HUDEP-2 (cell line): ENCODE data around the gene PACRG.

Experiments
- DNase-seq, 76 experiments: peaks; one replicate each; lab custom pipeline; 2025; ENCODE audit not compliant: unreplicated experiment in 76 of 76; lab: John Stamatoyannopoulos, UW

PACRG gene

DNA sequence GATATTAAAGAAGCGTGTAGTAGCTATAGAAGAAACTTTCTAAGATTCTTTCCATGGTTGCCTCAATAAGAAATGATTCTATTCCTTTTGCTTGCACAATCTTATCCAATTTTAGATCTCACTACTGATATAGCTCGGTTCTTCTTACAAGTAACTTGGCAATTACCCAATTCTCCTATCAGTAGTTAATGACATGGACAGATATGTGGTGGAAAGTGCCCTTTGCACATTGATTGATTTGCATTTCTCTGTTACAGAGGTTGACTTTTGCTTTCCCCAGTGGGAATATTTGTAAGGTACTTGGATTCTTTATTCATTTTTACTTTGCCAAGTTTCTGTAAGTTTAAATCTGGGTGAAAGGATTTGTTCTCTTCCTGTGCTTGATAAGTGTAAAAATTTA is 593.0 kb downstream of the PACRG start:
- no peak for DNase-seq

DNA sequence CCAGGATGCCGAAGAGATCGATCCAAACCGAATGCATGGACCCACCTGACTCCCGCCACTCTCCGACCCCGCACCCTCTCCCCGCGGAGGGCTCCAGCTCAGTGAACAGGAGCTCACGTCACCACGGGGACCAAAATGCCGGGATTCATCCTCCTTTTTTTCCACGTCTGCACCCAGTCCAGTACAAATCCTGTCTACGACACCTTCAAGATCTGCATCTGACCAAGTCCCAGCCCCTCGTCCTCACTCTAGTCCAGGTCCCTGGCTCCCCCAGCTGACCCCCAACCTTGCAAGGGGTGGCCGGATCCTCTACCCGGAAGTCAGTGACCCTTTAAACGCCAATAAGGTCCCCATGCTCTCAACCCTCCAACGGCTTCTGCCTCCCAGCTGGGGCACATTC is 593.9 kb downstream of the PACRG start:
- no peak for DNase-seq

DNA sequence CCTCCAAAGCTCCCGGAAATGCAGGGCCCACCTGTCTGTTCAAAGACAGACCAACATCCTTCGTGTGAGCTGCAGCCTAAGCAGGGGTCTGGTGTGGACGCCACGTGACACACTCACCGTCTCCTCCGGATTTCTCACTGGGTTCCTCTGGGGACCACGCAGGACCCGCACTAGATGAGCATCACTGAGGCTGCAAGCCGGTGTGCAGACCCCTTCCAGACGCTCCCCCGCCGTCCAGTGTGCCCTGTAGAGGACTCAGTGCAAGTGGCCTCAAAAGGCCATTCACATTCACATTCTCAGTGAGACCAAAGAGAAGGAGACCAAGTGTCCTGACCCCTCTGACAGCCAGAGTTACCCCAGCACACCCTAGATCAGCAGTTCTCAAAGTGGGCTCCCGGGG is 595.5 kb downstream of the PACRG start:
- no peak for DNase-seq

DNA sequence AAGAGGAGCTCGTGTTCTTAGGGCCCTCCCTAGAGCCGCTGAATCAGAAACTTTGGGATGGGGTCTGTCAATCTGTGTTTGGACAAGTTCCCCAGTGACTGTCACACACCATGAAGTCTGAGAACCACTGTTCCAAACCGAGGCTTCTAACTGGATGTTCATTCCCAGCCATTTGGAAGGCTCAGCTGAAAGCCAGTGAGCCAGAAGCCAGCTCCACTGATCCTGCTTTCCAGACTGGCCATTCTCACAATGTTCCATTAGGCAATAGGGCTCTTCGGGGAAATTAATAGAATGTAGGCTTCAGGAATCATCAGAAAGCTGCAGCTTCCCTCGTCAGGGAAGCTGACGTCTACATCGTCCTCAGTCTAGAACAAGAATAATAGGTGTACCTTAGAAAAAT is 595.9 kb downstream of the PACRG start:
- DNase-seq = no peak

DNA sequence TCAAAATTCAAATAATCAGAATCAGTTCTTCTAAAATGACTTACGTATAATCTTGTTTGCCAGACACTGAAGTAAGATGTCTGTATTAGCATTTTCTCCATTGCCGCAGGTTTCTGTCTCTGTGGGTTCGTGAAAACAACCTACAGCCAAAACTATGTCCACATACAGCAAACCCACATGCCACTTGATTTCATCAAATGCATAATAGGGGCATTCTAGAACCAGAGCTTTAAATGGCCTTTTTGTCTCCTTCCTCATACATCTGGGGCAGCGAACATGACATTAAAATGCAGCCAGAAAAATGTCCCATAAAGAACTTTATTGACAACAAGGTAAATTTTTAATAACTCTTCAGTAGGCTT is 596.5 kb downstream of the PACRG start:
- no peak for DNase-seq

DNA sequence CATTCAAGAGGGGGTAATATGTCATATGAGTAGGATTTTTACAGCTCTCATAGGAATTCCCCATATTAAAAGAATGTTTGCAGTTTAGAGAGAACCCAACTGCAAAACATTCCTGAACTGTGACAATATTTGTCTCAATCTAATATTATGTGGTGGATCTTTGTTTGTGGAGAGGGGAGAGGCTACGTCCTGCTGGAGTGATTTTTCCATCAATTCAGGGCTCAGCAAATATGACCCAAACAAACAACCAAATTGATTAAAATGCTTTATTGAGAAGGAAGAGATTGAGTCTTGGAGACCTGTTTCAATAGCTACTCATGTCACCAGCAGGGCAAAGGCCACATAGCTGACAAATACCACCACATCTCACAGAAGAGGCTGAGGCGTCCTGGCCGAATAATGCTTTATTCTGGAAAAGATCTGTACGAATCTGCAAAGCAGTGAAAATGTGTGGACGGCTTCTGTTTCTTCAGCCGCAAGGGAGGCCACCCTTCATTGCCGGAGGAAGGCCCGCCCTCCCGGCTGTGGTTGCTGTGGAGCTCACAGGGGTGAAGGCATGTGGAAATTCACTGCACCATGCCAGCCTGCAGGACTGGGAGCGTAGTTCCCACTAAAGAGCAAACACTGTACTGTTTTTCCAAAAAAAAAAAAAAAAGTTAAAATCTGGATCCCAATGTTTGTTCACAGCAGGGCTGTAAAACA is 597.1 kb downstream of the PACRG start:
- no peak for DNase-seq

DNA sequence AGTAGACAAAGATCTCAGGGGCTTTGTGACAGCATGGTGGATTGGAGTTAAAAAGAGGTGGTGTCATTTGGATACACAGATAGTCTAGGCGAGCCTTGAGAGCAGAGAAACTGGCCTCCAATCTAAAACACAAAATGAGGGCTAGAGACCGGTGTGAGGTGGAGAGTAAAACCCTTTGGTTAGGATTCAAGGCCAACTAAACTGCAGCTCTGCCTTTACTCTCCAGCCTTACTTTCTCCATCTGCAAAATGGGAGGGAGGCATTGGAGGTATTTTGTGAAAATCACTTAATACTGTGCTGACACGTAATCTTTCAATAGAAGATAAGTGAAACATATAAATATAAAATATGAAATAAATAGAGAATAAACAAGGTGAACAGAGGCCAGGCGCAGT is 597.6 kb downstream of the PACRG start:
- no peak for DNase-seq

DNA sequence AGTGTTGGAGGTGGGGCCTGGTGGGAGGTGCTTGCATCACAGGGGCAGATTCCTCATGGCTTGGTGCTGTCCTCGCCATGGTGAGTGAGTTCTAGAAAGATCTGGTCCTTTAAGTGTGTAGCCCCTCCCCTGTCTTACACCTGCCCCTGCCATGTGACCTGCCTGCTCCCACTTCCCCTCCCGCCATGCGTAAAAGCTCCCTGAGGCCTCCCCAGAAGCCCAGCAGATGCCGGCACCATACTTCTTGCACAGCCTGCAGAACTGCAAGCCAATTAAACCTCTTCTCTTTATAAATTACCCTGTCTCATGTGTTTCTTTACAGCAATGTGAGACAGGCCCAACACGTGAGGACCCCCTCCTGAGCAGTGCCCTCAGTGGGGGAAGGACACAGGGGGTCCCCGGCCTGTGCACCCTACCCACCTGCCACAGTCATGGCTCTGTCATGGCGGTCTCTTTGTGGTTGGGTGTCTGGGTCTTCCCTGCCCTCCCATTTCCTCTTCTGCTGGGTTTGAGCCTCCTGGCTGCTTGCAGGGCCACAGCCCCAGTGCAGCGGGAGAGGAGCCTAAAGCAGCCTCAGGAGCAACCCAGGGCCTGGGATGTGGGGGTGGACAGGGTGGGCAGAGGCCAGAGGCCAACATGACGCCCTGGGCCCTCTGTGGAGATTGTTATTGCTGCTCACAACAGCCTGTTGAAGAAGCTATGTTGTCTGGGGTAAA is 599.5 kb downstream of the PACRG start:
- no peak for DNase-seq

DNA sequence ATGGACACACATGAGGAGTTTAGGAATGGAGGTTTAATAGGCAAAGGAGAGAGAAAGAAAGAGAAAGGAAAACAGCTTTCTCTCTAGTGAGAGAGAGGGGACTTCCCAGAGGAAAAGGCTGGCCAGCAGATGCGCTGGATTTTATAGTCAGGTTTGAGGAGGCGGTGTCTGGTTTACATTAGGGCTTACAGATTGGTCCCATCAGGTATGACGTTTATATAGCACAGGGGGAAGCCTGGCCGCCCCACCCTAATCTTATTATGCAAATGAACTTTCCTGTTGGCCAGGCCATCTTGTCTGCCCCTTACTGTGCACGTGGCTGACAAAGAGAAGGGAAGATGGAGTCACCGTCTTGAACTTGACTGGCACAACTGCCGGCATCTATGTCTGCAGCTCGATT is 600.1 kb downstream of the PACRG start:
- no peak for DNase-seq

DNA sequence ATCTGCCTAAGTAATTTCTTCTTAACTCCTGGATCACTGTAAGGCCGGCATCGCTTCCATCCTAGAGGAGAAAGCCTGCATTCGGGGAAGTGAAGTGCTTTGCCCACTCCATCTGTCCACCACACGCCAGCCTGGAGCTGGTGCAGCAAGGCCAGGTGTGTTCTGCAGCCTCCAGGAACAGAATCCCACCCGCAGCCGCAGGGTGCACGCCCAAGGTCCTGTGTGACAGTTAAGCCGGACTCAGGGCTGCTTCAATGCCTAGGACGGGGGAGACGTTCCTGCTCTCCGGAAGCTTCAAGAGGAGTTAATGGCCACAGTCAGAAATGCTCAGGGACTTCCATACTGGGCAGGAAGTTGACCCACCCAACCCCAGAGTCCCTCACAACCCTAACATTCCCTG is 600.6 kb downstream of the PACRG start:
- no peak for DNase-seq

DNA sequence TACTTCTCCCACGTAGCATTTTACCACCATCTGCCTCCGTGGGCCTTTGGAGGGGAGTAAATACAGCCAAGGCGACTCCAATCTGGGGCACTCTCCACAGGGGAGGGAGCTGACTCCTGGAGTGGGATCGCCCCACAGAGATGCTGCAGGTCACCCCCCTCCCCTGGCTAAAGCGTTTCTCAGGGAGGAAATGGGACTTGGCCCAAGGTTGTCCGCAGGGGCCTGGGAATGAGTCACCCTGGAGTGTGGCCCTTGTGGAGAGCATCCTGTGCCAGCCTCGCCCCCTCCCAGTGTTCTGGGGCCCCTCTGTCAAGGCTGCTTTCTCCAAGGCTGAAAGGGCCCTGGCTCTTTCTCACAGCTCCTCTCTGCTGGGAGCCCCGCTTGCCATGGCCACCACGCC is 602.2 kb downstream of the PACRG start:
- DNase-seq = no peak

DNA sequence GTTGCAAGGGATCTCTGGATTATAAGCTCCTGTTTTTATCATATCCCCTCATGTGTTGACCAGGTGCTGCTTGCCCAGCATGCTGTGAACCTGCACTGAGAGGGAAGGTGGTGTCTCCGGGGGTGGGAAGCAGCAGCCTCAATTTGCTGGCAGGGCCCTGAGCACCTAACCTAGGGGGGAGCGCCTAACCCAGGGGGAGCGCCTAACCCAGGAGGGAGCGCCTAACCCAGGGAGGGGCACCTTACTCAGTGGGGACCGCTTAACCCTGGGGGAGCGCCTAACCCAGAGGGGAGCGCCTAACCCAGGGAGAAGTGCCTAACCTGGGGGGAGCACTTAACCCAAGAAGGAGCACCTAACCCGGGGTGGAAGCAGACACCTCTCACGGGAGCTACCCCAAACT is 603.5 kb downstream of the PACRG start:
- no peak for DNase-seq

DNA sequence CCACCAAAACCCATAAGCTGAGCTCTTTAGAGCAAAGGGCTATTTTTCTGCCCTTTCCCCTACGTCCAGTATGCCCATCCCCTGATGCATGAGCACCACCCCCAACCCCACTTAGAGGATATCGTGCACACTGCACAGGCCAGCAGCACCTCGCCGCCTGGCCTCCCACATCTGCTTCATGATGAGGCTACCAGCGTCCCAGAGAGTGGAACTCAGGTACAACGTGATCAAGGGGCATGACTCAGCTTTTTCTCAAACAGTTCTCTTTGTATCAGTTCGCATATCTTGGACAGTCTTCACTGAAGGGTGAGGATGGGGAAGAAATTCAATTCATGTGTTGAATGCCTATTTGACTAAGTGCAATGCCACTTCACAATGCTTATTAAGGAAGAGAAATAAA is 604.8 kb downstream of the PACRG start:
- no peak for DNase-seq

DNA sequence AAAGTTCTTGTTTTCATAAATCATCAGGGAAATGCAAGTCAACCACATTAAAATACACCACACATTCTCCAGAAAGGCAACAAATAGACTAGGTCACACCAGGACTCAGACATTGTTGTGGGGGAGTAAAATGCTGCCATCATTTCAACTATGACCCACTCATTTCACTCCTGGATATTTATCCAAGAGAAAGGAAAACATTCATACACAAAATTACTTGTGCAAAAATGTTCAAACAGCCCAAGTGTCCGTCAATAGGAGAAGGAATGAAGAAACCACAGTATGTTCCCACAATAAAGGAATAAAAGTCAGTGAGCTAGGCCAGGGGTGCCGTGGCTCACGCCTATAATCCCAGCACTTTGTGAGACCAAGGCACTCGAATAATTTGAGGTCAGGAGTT is 605.3 kb downstream of the PACRG start:
- no peak for DNase-seq

DNA sequence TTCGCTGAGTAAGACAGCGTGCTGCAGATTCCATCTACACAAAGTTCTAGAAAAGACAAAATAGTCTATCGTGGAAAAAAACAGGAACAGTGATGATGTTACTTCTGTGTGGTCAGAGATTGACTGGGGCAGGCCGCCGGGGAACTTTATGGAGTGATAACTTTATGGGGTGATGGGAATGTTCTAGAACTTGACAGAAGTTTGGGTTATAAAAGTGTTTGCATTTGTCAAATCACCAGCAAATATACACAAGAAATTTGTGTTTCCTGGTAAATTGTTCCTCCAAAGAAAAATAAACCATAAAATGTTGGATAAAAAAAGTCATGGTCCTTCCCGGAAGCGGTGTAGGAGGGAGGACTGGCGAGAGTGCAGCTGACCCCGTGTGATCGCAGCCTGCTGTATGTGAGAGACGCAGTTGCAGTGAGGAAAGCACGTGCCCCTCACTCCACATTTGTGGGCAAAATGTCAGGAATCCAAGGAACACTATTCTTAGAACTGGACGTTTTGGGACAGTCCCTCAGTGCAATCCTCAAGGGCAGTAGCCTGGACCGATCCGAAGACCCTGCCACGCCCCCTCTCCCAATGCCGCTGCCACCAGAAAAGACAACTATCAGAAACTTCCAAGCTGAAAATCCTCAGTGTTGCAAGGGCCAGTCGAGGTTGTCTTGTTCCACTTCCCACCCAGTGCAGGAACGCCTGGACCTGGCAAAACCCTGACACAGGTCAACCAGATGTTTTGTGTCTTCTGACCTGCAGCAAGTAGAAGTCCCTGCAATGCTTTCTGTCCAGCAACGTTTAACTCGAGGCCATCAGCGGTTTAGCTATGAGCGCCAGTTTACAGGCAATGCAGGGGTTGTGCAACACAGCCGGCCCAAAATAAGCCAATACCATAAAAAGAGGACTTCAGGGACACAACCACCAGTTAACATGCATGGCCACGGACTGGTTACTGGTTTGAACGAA is 606.2 kb downstream of the PACRG start:
- DNase-seq = no peak

DNA sequence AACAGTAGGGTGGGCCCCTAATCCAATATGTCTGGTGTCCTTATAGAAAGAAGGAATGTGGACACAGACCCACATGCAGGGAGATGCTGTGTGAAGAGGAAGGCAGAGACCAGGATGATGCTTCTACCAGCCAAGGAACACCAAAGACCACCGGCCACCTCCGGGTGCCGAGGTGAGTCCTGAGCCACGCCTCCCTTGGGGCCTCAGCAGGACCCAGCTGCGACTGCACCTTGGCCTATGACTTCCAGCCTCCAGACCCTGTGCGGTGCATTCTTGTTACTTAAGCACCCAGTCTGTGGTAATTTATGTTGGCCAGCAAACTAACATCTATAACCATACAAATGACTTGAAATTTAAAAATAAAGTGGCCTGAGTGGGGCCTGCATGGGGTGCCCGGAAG is 607.3 kb downstream of the PACRG start:
- DNase-seq = no peak

DNA sequence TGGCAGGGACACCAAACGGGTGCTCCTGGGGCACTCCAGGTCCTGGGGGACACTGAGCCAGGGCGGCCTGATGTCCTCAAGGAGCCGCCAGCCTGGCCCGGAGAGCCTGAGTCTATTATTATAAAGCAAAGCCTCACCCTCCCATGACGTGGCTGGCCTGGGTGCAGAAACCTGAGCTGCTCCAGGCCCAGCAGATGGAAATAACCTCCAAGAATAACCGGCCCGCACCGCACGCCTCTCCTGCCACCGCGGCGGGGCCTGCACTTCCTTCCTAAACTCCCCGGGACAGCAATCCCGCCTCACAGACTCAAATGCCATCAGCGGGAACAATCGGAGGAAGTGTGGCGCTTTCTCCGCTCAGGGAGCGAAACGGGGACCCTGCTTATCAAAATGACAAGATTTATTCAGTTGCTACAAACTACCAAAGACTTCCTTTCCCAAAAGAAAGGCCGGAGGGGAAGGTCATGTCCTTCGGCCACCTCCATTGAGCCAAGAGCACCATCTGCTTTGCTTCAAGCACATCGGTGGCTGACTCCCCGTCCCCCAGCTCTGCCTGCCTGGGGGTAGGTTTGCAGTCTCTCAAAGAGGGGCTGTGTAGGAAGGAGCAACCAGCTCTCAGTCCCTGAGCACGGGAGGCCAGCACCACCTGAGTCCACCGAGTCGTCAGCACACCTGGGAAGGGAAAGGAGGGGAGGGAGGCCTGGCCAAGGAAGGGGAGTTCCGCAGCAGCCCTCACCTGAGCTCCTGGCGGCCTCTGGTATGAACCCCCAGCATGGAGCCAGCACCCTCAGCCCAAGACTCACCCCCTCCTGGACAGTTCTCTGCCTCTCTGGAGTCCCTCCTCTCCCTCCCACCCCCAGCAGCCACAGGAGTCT is 608.1 kb downstream of the PACRG start:
- no peak for DNase-seq

DNA sequence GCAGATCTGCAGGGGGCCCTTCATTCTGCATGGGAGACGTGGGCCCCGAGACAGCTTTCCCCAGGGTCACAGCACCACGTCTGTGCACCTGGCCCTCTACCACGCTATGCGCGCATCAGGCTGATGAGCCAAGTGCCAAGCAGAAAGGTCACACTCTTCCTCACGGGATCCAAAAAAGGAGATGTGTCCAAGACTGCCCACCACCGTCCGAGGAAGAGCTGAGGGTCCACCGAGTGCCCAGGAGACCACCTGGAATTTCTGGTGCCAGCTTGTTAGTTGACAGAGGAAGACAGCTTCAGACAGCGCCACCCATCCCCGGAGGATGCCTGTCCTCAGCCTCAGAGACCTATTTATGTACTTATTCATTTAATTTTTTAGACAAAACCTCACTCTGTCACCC is 609.2 kb downstream of the PACRG start:
- DNase-seq = no peak

DNA sequence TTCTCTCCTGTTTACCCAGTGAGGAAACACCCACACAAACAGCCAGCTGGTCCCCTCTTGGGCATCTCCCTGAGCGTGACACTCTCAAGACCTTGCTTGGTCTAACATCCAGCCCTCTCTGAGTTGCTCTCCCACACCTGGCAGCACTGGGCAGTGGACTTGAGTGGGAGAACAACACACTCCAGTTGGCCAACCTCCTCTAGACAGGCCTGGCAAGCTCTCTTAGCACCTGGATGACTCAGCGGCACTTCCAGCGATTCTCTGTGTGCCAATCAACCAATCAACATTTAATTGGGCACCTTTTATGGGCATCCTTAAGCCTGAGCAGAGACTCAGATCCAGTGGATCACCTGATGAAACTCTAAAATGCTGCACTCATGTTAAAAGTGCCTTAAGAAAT is 610.2 kb downstream of the PACRG start:
- DNase-seq = no peak

DNA sequence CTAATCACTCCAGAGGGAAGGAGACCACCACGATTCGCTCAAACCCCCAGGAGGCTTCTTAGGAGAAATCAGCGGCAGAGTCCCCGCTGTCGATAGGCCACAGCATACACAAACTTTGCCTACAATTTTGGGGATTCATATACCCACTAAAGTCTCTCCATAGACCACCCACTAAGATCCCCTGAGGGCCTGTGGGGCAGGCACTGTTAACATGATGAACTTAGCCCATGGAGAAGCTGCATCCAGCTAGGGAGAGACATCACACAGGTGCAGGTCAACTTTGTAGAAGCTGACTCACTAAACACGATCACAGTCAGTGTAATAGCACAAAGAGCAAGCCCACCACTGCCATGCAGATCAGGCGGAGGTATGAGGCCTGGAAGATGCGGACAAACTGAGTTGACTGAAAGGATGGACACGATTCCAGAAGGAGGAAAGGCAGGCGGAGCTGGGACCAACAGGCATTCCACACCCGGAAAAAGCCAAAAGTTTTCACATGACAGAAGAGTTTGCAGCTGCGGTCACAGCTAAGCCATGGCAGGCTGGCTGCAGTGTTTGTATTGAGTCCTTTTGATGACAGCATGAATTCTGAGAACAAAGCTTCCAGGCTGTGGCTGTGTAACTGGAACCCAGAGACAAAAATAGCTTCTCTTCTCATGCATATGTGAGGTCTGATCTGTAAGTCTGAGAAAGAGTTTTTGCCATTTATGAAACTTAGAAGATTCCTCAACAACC is 611.1 kb downstream of the PACRG start:
- DNase-seq = no peak
